ENCODE results near the gene CENPA.
"Not testable (repeated sequence)": the region's sequence is repeated elsewhere in the genome, so short reads cannot be mapped to it uniquely, and the experiment has no call there.

Gene CENPA

DNA sequence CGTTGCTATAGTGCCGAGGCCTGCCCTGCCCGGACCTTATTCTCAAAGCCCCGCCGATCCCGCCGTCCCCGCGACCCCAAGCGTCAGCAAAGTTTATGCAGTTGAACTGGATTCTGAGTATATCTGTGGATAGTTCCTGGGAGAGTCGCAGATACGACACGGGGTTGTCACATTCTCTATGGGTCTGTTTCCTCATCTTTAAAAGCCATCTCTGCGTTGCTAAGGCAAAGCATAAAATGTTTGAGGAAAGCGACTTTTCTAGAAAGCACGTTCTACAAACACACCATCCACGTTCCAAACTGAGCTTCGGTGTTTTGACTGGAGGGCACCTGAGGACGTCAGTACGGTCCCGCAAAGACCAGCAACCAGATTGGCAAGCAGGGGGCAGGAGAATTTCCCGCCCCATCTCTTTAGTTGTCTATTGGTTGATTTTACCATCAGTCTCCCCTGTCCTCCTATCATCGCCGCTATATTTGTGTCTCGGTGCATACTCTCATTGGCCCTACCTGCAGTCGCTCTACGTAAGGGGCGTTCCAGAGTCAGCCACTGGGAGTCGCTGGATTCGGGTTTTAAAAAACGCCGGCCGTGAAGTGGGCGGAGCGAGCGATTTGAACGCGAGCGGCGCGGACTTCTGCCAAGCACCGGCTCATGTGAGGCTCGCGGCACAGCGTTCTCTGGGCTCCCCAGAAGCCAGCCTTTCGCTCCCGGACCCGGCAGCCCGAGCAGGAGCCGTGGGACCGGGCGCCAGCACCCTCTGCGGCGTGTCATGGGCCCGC is at the start of gene CENPA:
TSS of gene CENPA (plus strand) at position 626 of the 776 bp plus-strand sequence. CDS start at position 767, 141 bp downstream.
- peak; percentile 96 for DNase-seq

DNA sequence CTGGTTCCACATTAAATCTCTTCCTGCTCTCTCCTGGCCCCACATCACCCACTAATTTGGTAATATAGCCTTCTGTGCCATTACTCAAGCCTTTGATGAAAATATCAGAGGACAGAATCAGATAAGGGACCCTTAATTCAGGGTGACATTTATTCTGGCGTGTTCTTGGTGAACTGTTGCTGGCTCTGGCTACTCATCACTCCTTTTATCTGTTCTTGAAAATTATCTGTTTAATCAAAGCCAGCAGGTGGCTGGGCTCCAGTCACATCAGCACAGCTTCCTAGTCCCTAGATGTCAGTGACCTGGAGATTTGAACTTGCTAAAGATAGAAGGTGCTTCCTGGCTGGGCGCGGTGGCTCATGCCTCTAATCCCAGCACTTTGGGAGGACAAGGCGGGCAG is 48.6 kb upstream of the CENPA start:
- DNase-seq = no peak

DNA sequence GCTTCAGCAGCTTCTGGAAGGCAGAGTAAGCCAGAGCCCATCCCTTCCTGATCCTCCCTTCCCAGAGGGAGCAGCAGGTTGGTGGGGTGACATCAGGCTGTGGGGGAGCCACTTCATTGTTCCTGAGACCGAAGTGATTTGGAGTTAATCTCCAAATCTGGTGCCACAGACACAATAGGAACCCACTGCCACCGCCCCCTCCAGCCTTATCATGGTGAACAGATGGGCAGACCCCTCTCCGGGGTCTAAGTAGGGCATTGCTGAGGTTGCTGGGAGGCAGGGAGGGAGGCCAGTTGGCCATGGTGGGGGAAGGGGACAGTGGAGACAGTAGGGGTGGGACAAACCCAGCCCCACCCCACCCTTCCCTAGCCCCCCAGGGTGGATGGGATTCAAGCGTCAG is 47.4 kb upstream of the CENPA start:
- DNase-seq = no peak

DNA sequence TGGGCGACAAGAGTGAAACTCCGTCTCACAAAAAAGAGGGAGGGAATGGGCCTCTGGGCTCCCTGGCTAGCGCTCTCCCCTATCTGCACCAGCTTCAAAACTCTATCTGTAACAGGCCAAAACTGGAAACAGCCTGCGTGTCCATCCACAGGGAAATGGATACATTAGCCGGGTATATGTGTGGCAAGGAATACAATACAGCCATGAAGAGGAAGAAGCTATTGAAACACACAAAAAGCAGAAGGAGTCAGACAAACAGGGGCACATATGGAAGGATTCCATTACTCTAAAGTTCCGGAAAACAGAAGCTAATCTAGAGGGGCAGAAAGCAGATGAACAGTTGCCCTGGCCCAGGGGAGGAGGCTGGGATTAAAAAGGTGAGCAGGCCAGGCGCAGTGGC is 46.3 kb upstream of the CENPA start:
- no peak for DNase-seq

DNA sequence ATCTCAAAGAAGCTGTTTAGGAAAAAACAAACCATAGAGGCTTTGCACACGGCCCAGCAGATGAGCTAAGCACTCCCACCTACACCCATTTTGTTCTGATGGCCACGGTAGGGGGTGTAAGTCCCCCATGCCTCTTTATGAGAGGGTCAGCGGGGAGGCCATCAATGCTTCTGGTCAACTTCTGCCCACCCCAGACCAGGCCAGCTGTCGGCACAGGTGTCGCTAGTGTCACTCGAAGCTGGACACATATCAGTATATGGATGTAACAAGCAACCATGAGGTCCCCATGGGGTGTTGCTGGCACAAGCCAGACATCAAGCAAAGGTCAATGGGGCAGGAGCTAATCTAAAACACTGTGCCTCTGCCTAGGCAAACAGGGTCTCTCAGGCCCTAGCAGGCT is 45.5 kb upstream of the CENPA start:
- DNase-seq = no peak

DNA sequence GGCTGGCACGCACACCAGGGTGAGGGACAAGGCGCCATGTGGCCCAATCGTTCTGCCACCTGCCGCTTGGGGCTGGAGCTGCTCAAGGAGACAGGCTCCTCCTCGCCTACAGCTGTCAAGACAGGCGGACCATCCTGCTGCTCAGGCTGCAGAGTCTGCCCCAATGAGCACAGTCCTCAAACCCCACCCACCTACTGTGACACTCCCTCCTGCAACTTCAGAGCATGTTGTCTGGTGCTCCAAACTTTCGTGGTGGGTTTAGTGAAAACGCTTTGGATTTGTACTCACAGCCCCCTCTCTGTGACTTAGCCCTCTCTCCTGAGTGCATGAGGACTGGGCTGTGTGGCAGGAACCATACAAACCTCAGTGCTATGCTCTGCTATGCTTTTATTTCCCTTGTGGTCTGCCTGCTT is 45.0 kb upstream of the CENPA start:
- peak; percentile 28 for DNase-seq

DNA sequence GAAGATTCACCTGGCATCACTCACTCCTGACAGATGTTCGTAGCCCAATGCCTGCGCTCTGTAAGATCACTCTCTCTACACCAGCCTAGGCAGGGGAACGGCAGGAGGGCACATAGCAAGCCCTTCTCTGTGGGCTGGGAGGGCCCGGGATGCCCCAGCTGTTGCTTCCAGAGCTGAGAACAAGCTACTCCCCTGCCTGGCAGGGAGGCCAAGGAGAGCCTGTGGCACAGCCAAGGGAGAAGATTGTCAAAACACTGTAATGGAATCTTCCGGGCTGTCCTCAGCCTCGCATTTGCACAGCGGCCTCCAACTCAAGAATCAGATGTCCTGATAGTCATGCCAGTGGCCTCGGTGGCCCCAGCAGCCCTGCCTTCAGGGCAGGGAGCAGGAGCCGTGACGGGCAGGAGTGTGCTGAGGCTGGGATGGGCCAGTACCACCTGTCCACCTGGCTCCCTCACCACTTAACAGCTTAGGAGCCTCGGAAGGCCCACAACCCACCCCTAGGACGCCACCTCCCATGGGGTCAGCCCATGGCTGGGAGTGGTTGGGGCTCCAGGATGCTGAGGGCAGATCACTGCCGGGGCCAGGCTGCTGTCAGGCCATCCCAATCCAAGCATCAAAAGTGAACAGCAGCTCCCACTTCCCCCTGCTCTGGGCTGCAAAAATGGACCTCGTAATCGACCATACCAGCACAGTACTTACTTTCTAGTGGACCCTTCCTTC is 43.6 kb upstream of the CENPA start:
- DNase-seq = no peak

DNA sequence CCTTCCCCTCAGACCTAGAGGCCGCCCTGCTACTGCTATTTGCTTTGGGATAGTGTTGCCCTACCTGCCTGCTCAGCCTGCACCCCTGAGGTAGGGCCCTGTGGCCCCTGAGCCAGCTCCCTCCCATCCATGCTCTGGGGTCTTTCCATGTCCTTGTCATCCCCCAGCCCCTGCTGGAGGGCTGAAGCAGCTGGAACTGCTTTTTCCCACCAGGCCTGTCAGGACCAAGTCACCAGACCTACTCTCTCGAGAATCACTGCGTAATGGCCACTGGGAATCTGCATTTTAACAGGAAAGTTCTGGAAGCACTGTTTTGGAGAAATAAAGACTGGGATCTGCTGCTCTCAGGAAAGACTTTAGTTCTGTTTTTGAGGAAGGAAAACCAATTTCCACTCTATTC is 42.0 kb upstream of the CENPA start:
- DNase-seq = no peak

DNA sequence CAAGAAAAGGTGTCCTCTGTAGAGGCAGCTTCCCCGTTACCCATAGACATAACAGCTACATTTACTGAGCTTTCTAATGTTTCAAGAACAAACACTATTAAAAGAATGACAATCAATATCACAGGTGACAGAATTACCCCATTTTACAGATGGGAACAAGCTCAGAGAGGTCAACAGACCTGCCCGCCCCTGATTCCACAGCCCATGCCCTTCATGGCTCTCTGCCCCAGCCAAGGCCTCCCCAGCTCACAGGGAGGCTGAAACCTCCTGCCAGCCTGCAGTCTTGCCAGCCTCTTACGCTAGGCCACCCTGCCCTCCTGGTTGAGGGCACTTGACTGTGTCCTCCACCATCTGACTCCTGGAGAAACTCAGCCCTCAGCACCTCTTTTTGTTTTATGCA is 40.9 kb upstream of the CENPA start:
- no peak for DNase-seq

DNA sequence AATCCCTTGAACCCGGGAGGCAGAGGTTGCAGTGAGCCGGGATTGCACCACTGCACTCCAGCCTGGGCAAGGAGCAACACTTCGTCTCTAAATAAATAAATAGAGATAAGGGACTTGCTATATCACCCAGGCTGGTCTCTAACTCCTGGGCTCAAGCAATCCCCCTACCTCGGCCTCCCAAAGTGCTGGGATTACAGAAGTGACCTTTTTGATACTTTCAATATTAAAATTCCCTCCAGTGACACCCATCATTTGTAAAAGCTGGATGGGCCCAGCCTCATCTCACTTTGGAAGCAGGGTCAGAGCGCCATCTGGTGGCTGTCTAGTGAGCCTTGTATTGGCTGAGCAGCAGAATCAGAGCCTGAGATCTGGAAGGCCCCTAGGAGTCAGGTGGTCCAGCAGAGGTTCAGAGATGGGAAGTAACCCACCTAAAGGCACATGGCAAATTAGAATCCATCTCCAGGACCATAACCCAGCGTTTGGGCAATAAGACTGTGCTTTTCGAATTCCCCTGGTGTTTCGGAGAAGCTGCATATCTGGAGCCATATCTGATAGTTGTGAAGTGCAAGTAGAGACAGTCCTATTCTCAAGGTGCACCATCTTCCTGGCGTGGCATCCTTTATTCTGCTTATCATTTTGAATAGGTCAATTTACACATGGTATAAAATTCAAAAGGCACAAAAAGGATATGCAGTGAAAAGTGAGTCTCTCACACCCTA is 40.1 kb upstream of the CENPA start:
- DNase-seq = peak; percentile 74

DNA sequence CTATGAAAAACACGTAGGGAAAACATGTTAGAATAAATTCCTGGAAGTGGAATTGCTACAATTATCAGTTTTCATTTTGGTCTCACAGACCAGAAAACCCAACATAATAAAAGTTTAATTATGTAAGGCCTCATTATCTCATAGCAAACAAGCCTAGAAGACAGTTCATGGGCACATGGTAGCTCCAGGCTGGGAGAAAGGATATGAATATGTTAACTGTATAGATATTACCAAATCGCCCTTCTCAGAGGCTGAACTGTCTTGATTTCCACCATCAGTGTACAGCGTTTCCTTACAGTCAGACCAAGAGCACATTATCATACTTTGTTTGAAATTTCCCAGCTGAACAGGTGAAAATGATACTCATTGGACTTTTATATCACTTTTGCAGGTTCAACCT is 38.9 kb upstream of the CENPA start:
- DNase-seq = no peak

DNA sequence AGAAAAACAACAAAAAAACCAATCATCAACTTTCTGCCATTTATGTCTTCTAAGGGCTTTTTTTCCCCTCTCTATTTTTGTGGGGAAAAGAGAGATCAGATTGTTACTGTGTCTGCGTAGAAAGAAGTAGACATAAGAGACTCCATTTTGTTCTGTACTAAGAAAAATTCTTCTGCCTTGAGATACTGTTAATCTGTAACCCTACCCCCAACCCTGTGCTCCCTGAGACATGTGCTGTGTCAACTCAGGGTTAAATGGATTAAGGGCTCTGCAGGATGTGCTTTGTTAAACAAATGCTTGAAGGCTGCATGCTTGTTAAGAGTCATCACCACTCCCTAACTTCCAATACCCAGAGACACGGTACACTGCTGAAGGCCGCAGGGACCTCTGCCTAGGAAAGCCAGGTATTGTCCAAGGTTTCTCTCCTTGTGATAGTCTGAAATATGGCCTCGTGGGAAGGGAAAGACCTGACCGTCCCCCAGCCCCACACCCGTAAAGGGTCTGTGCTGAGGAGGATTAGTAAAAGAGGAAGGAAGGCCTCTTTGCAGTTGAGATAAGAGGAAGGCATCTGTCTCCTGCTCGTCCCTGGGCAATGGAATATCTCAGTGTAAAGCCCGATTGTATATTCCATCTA is 36.0 kb upstream of the CENPA start:
- not testable (repeated sequence) for DNase-seq

DNA sequence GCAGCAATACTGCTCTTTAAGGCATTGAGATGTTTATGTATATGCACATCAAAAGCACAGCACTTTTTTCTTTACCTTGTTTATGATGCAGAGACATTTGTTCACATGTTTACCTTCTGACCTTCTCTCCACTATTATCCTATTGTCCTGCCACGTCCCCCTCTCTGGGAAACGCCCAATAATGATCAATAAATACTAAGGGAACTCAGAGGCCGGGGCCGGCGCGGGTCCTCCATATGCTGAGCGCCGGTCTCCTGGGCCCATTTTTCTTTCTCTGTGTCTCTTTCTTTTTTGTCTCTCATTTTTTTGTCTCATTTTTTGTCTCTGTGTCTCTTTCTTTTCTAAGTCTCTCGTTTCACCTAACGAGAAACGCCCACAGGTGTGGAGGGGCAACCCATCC is 35.4 kb upstream of the CENPA start:
- DNase-seq = not testable (repeated sequence)

DNA sequence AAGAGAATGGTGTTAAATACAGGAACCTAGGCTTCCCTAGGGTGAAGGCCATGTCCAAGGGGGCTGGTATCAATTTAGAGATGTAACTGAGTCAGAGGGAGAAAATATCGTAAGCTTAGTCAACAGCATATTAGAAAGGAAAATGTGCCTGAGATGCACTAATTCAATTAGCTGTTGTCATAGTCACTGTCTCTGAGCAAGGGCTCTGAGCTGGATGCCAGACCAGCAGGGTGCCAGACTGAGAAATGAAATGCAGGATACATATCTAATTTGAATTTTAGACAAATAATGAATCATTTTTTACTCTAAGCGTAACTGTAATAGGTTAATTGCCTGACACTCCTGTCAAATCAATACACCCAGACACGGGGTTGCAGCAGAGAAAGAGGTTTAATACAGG is 33.2 kb upstream of the CENPA start:
- no peak for DNase-seq

DNA sequence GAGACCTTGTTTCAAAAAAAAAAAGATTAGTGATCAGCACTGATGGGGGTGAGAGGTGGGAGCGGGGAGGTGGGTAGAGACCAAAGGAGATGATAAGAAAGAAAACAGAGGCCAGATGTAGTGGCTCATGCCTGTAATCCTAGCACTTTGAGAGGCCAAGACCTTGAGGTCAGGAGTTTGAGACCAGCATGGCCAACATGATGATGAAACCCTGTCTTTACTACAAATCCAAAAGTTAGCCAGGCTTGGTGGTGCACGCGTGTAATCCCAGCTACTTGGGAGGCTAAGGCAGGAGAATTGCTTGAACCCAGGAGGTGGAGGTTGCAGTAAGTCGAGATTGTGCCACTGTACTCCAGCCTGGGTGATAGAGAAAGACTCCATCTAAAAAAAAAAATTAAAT is 31.3 kb upstream of the CENPA start:
- DNase-seq = no peak

DNA sequence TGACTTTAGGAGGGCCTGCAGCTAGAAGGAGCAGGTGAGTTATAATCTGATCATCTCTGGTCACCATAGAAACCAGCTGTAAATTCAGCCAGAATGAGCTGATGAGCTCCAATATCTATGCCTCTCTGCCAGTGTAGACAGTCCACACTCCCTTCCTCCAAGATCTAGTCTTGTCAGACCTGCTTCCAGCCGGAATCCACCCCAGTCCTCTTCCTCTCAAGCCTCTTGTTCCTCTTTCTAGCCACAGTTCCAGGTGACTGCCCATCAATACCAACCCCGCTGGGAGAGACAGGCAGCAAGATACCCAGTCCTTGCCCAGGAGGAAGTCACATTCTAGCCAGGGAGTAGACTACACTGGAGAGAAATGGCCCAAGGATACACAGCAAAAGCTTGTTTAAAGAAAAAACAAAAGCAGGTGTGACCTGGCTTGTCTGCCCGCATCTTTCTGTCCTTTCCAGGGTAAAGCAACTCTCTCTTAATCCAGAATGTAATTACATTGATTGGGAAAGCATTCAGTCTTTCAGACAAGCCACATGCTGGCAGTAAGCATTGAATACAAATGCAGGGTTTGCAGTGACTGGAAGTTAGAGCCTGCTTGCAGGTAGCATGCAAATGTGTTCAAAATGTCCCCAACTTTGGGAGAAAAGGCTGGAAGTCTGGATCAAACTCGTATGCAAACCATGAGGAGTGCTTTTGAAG is 30.7 kb upstream of the CENPA start:
- DNase-seq = no peak

DNA sequence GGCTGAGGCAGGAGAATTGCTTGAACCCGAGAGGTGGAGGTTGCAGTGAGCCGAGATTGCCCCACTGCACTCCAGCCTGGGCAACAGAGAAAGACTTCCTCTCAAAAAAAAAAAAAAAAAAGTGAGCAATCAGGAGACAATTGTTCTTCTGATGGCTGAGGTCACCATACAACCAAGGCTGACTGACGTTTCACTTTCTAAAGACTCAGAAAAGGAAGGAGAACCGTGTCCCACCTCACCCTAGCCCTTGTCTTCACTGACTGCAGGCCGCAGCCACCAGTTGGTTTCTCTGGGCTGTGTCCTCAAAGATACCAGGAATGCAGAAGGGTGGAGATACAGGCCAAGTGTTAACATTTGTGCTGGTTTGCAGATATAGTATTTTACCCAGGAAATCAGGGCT is 29.5 kb upstream of the CENPA start:
- DNase-seq = no peak

DNA sequence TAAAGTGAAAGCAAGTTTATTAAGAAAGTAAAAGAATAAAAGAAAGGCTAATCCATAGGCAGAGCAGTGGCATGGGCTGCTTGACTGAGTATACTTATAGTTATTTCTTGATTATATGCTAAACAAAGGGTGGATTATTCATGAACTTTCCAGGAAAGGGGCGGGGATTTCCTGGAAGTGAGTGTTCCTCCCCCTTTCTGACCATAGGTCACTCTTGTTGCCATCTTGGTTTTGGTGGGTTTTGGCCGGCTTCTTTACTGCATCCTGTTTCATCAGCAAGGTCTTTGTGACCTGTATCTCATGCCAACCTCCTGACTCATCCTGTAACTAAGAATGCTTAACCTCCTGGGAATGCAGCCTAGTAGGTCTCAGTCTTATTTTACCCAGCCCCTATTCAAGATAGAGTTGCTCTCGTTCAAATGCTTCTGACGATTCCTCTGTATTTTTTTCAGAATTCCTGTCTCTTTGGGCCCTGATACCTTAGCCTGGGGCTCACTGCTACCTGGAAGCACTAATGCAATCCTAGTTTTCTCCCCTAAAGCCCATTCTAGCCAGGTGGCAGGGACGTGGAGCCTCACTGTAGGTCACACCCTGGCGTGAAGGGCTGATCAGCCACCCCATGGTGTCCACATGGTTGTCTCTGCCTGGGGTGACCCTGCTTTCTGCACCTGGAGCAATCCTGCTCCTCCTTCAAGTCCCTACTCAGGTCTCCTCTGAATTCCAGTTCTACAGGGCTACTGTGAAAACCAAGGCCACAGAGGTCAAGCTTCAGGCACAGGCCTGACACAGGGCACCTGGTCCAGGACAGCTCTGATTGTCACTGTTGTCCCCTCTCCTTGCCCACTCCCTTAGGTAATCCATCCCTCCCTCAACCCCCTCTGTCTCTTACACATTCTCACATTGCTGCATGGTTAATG is 27.7 kb upstream of the CENPA start:
- DNase-seq = peak; percentile 30

DNA sequence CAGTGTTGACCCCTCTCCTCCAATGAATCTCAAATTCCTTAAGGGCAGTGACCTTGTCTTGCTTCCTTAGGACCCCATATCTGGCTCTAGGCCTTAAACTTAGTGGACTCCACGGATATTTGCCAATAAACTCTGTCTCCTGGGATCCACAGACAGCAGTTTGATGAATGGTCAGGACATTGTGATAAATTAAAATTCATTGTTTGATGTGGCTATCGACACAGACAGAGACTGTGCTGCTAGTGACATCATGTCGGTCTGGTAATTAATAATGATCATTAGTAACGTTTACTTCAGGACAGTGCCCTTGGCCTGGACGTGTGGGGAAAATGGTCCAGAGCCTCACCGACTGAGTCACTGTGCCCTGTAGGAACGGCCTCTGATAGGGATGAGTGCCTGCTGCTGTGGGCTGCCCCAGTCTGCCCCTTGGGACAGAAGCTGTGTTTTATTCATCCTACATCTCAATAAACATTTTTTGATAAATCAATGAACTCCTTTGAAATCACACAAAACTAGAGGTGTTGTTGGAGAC is 27.0 kb upstream of the CENPA start:
- no peak for DNase-seq

DNA sequence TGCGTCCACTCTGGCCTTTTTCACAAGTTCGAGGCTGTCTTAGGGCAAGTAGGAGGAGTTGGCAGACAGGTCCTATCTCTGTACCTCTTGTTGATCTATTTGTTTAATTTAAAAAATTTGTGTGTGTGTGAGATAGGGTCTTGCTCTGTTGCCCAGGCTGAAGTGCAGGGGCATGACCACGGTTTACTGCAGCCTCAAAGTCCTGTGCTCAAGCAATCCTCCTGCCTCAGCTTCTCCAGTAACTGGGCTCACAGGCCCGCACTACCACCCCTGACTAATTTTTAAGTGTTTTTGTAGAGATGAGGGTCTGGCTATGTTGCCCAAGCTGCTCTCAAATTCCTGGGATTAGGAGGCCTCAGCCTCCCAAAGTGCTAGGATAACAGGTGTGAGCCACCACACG is 26.0 kb upstream of the CENPA start:
- no peak for DNase-seq

DNA sequence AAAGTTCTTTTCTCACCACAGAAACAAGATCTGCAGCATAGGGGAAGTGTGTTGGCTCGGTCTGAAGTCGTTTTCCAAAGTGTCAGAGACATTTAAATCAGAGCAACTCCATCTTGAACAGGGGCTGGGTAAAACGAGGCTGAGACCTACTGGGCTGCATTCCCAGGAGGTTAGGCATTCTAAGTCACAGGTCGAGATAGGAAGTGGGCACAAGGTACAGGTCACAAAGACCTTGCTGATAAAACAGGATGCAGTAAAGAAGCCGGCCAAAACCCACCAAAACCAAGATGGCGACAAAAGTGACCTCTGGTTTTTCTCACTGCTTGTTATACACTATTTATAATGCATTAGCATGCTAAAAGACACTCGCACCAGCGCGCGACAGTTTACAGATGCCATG is 24.9 kb upstream of the CENPA start:
- DNase-seq = not testable (repeated sequence)

Data from stimulated activated CD4-positive, alpha-beta T cell treated with anti-CD3 and anti-CD28 coated beads, Interleukin-1b, Interleukin-23, amount 100 ng/mL, for 48 hours (primary cell).